DOHH2 (cell line): Measurements from ENCODE around the gene TMPRSS4.

ENCODE experiments used
- CTCF ChIP-seq: fragments of 200-600 bp; sonication (generic); IDR thresholded peaks from one replicate; pipeline ENCODE4 v1.5.1; 2014; ENCODE audit warnings: antibody characterized with exemption, mild to moderate bottlenecking, low read depth, low read length; ENCODE audit not compliant: poor library complexity, severe bottlenecking
- EZH2phosphoT487 ChIP-seq: fragments of 200-600 bp; sonication (generic); IDR thresholded peaks from 2 replicates; pipeline ENCODE4 v1.6.1; 2017; ENCODE audit warnings: borderline replicate concordance, mild to moderate bottlenecking, antibody characterized with exemption, low read length, moderate library complexity, mixed read lengths

DNA sequence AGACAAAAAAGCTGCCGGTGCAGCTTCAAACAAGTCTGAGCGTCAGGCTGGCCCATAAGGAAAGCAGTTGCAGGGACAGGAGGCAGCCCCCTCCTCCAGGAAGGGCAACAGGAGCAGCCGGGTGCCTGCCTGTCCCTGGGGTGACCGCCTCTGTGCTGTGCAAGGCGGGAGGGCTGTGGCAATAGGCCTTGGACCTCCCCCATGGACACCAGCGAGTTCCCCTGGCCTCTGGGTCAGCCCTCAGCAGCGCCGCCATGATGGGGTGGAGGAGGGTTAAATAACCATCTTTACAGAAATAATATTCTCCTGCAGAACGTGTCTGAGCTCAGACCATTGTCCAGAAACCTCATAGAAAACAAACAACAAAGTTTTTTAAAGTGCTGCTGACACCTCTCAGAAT, 3.3 kb upstream of the TMPRSS4 start:
- no peak for TF ChIP-seq CTCF
- no peak for TF ChIP-seq EZH2phosphoT487
